HTERT RPE-1 (cell line): ENCODE results near the gene RPL35.

Source experiments
- in situ Hi-C: fragments of 300-500 bp; cut with MboI; formaldehyde crosslinking; loops from 4 replicates; pipeline ENCODE4 v1.14.3; 2020; ENCODE audit warnings: low sequenced_read_pairs

The RPL35 gene

GRCh38 chr9:124861342-124862229, at the start of gene RPL35, which contains the start of gene ARPC5L:
TSS of gene RPL35 (minus strand) at chr9:124861957. CDS start at chr9:124861912, 45 bp downstream.
TSS of gene ARPC5L (plus strand) at chr9:124862130. CDS start at chr9:124869291, 7,161 bp downstream.
- in situ Hi-C loops: no loop called here

- in situ Hi-C loops: no loop called here
These were observed 46.3 kb upstream of the RPL35 start for GRCh38 chr9:124908098-124908497.

- in situ Hi-C loops: no loop called here
These were observed 45.2 kb upstream of the RPL35 start for GRCh38 chr9:124906966-124907365.

- in situ Hi-C loops: no loop called here
These were observed 38.1 kb upstream of the RPL35 start for GRCh38 chr9:124899845-124900244.

- in situ Hi-C loops: no loop called here
These were observed 36.1 kb upstream of the RPL35 start for GRCh38 chr9:124897570-124898460.

- in situ Hi-C loops: no loop called here
These were observed 33.0 kb upstream of the RPL35 start for GRCh38 chr9:124894741-124895170.

- in situ Hi-C loops: no loop called here
These were observed 32.4 kb upstream of the RPL35 start for GRCh38 chr9:124894035-124894740.

- in situ Hi-C loops: no loop called here
These were observed 28.4 kb upstream of the RPL35 start for GRCh38 chr9:124890179-124890578.

- in situ Hi-C loops: no loop called here
These were observed 27.2 kb upstream of the RPL35 start for GRCh38 chr9:124889006-124889405.

GRCh38 chr9:124887832-124888231, 26.1 kb upstream of the RPL35 start:
- in situ Hi-C loops: no loop called here

- in situ Hi-C loops: no loop called here
These were observed 25.2 kb upstream of the RPL35 start for GRCh38 chr9:124886866-124887492.

- in situ Hi-C loops: no loop called here
These were observed 24.7 kb upstream of the RPL35 start for GRCh38 chr9:124886461-124886860.

GRCh38 chr9:124885551-124885950, 23.8 kb upstream of the RPL35 start:
- in situ Hi-C loops: no loop called here

- in situ Hi-C loops: no loop called here
These were observed 22.6 kb upstream of the RPL35 start for GRCh38 chr9:124884376-124884775.

- in situ Hi-C loops: no loop called here
These were observed 20.5 kb upstream of the RPL35 start for GRCh38 chr9:124882231-124882630.

GRCh38 chr9:124881138-124881743, 19.5 kb upstream of the RPL35 start:
- in situ Hi-C loops: no loop called here

- in situ Hi-C loops: no loop called here
These were observed 18.7 kb upstream of the RPL35 start for GRCh38 chr9:124880501-124880900.

GRCh38 chr9:124879226-124879625, 17.5 kb upstream of the RPL35 start:
- in situ Hi-C loops: no loop called here

GRCh38 chr9:124878518-124878917, 16.8 kb upstream of the RPL35 start:
- in situ Hi-C loops: no loop called here

GRCh38 chr9:124878021-124878420, 16.3 kb upstream of the RPL35 start:
- in situ Hi-C loops: no loop called here
